ENCODE results near the gene FGF7.

DNA sequence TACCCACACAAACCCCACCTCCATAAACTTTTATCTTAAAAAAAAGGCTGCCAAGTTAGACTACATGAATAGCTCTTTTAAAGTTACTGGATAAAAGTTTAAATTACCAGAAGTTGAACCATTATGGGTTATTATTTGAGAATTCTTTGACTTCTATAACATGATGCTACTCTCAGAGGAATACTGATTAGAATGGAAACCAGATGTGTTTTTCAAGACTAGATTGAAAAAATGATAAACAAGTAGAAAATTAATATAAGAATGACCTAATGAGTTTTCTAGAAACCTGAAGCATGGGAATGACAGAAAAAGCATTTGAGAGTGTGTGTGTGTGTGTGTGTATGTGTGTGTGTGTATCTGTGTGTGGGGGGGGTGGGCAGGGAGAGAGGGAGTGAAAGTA lies 12.4 kb upstream of the FGF7 start:
- TF ChIP-seq, protein P1, sequence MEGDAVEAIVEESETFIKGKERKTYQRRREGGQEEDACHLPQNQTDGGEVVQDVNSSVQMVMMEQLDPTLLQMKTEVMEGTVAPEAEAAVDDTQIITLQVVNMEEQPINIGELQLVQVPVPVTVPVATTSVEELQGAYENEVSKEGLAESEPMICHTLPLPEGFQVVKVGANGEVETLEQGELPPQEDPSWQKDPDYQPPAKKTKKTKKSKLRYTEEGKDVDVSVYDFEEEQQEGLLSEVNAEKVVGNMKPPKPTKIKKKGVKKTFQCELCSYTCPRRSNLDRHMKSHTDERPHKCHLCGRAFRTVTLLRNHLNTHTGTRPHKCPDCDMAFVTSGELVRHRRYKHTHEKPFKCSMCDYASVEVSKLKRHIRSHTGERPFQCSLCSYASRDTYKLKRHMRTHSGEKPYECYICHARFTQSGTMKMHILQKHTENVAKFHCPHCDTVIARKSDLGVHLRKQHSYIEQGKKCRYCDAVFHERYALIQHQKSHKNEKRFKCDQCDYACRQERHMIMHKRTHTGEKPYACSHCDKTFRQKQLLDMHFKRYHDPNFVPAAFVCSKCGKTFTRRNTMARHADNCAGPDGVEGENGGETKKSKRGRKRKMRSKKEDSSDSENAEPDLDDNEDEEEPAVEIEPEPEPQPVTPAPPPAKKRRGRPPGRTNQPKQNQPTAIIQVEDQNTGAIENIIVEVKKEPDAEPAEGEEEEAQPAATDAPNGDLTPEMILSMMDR (IDR thresholded peaks at IDR 0.05; ENCODE audit: poor library complexity, severe bottlenecking) = no peak
- no peak for TF ChIP-seq POLR2AphosphoS5 (IDR thresholded peaks at IDR 0.05)
- no peak for TF ChIP-seq MXI1 (conservative IDR thresholded peaks at IDR 0.05; ENCODE audit: poor library complexity, severe bottlenecking)
- no peak for TF ChIP-seq EP300 (conservative IDR thresholded peaks at IDR 0.05; ENCODE audit: poor library complexity, severe bottlenecking)
